ENCODE measurements around the gene CCDC88C.

GRCh38 chr14:91249841-91250616 lies 167.6 kb downstream of the CCDC88C start:
- no peak for TF ChIP-seq CTCF (IDR thresholded peaks at IDR 0.05)
- no peak for TF ChIP-seq POLR2A (IDR thresholded peaks at IDR 0.05)
